HUDEP-2 (cell line): ENCODE results near the gene ARHGEF7.
A peak's percentile ranks its signal among the peaks of the same experiment; 100 is the strongest.
"Not testable (repeated sequence)": the region's sequence is repeated elsewhere in the genome, so short reads cannot be mapped to it uniquely, and the experiment has no call there.

Source experiments
- DNase-seq, 76 experiments: peaks; one replicate each; lab custom pipeline; 2025; ENCODE audit not compliant: unreplicated experiment in 76 of 76; lab: John Stamatoyannopoulos, UW

Gene ARHGEF7

GRCh38 chr13:111248822-111249221 is 133.7 kb downstream of the ARHGEF7 start:
- DNase-seq, result no peak

- no peak for DNase-seq
These were observed 134.7 kb downstream of the ARHGEF7 start for GRCh38 chr13:111249637-111250360.

GRCh38 chr13:111251646-111252445 is 136.7 kb downstream of the ARHGEF7 start:
- DNase-seq, result no peak

- no peak for DNase-seq
These were observed 137.6 kb downstream of the ARHGEF7 start for GRCh38 chr13:111252446-111253364.

GRCh38 chr13:111253365-111253872 is 138.3 kb downstream of the ARHGEF7 start:
- DNase-seq, result no peak

GRCh38 chr13:111255228-111255790 is 140.2 kb downstream of the ARHGEF7 start:
- DNase-seq, result no peak

- no peak for DNase-seq
These were observed 141.3 kb downstream of the ARHGEF7 start for GRCh38 chr13:111256458-111256857.

- no peak for DNase-seq
These were observed 141.8 kb downstream of the ARHGEF7 start for GRCh38 chr13:111256946-111257345.

- DNase-seq, result not testable (repeated sequence)
These were observed 142.8 kb downstream of the ARHGEF7 start for GRCh38 chr13:111257899-111258298.

GRCh38 chr13:111258637-111259036 is 143.5 kb downstream of the ARHGEF7 start:
- no peak for DNase-seq

GRCh38 chr13:111259058-111259457 is 143.9 kb downstream of the ARHGEF7 start:
- no peak for DNase-seq

- DNase-seq, result no peak
These were observed 146.2 kb downstream of the ARHGEF7 start for GRCh38 chr13:111261326-111261725.

- peak in 20 of 76 experiments; percentile 1 to 74 (median 20) for DNase-seq
These were observed 147.2 kb downstream of the ARHGEF7 start for GRCh38 chr13:111262281-111262680.

GRCh38 chr13:111262715-111263114 is 147.6 kb downstream of the ARHGEF7 start:
- DNase-seq, result no peak

- no peak for DNase-seq
These were observed 148.5 kb downstream of the ARHGEF7 start for GRCh38 chr13:111263566-111263965.

GRCh38 chr13:111265006-111265700 is 150.0 kb downstream of the ARHGEF7 start:
- no peak for DNase-seq

GRCh38 chr13:111265701-111266035 is 150.6 kb downstream of the ARHGEF7 start:
- DNase-seq, result no peak

GRCh38 chr13:111267205-111267604 is 152.1 kb downstream of the ARHGEF7 start:
- DNase-seq, result no peak

GRCh38 chr13:111267784-111268183 is 152.7 kb downstream of the ARHGEF7 start:
- no peak for DNase-seq

- no peak for DNase-seq
These were observed 154.4 kb downstream of the ARHGEF7 start for GRCh38 chr13:111269508-111269907.
